Measurements from ENCODE around the gene SANBR. TPM values are rescaled to one million over a fixed set of nuclear protein-coding genes. Genes with fewer than 3 reads are reported as not detected.

Gene SANBR
- total and polyA plus RNA-seq, 4 donors = 2.8 to 17.7 (median 8.2) TPM

- ATAC-seq (ENCODE audit: low FRiP score) (no peak), DNase-seq (no peak)
- Histone ChIP-seq H3K27ac (ENCODE audit: low read depth in 1 of 2, low read length in 2 of 2) (no peak overlapping the region), H3K4me1 (ENCODE audit: control insufficient read depth in 1 of 2, insufficient read depth in 2 of 2, low read length in 2 of 2) (no peaks in the 10 kb centered on the region), H3K4me3 (ENCODE audit: low read length in 2 of 2) (no peak overlapping the region), H3K27me3 (ENCODE audit: control insufficient read depth in 1 of 2, insufficient read depth in 2 of 2, low read length in 1 of 2) (no peaks in the 10 kb centered on the region), H3K36me3 (ENCODE audit: control insufficient read depth in 1 of 2, insufficient read depth in 2 of 2, low read length in 1 of 2) (no peaks in the 10 kb centered on the region), H3K9me3 (ENCODE audit: control insufficient read depth, low read length) (no peaks in the 10 kb centered on the region)
- intact Hi-C loops (cut with DNase I) = no loop called here
- WGBS, 2 donors = 86 to 90% methylated on average over 4 of the region's 4 CpGs
These were observed 35.1 kb downstream of the SANBR start for GRCh38 chr2:61100801-61101200.

GRCh38 chr2:61109291-61109690 lies 43.6 kb downstream of the SANBR start:
- Histone ChIP-seq H3K36me3 (ENCODE audit: control insufficient read depth in 1 of 2, insufficient read depth in 2 of 2, low read length in 1 of 2) (no peaks in the 10 kb centered on the region), H3K9me3 (ENCODE audit: control insufficient read depth, low read length) (no peaks in the 10 kb centered on the region), H3K4me3 (ENCODE audit: low read length in 2 of 2) (no peak overlapping the region), H3K4me1 (ENCODE audit: control insufficient read depth in 1 of 2, insufficient read depth in 2 of 2, low read length in 2 of 2) (no peaks in the 10 kb centered on the region), H3K27ac (ENCODE audit: low read depth in 1 of 2, low read length in 2 of 2) (no peak overlapping the region), H3K27me3 (ENCODE audit: control insufficient read depth in 1 of 2, insufficient read depth in 2 of 2, low read length in 1 of 2) (no peaks in the 10 kb centered on the region)
- 81 to 82% methylated on average over 2 of the region's 2 CpGs for WGBS, 2 donors
- ATAC-seq (ENCODE audit: low FRiP score) (no peak), DNase-seq (no peak)
- intact Hi-C loops (cut with DNase I) = no loop called here

- no peaks in the 10 kb centered on the region for H3K9me3 ChIP-seq (ENCODE audit: control insufficient read depth, low read length)
- intact Hi-C loops (cut with DNase I) = no loop called here
- H3K36me3 ChIP-seq (ENCODE audit: control insufficient read depth in 1 of 2, insufficient read depth in 2 of 2, low read length in 1 of 2) = no peaks in the 10 kb centered on the region
- H3K27me3 ChIP-seq (ENCODE audit: control insufficient read depth in 1 of 2, insufficient read depth in 2 of 2, low read length in 1 of 2) = no peaks in the 10 kb centered on the region
- H3K27ac ChIP-seq (ENCODE audit: low read depth in 1 of 2, low read length in 2 of 2) = no peak overlapping the region
- ATAC-seq (ENCODE audit: low FRiP score) (no peak), DNase-seq (no peak)
- no peaks in the 10 kb centered on the region for H3K4me1 ChIP-seq (ENCODE audit: control insufficient read depth in 1 of 2, insufficient read depth in 2 of 2, low read length in 2 of 2)
- no peak overlapping the region for H3K4me3 ChIP-seq (ENCODE audit: low read length in 2 of 2)
These were observed 46.0 kb downstream of the SANBR start for GRCh38 chr2:61111708-61112107.

GRCh38 chr2:61114147-61114546 lies 48.5 kb downstream of the SANBR start:
- 63 to 76% methylated on average over 6 of the region's 6 CpGs for WGBS, 2 donors

More at GRCh38 chr2:61114147-61114546, 48.5 kb downstream of the SANBR start:
- DNase-seq (no peak), ATAC-seq (ENCODE audit: low FRiP score) (no peak)
- H3K4me3 ChIP-seq (ENCODE audit: low read length in 2 of 2) = no peak overlapping the region
- H3K9me3 ChIP-seq (ENCODE audit: control insufficient read depth, low read length) = no peaks in the 10 kb centered on the region
- no peaks in the 10 kb centered on the region for H3K27me3 ChIP-seq (ENCODE audit: control insufficient read depth in 1 of 2, insufficient read depth in 2 of 2, low read length in 1 of 2)
- no peaks in the 10 kb centered on the region for H3K36me3 ChIP-seq (ENCODE audit: control insufficient read depth in 1 of 2, insufficient read depth in 2 of 2, low read length in 1 of 2)
- intact Hi-C loops (cut with DNase I) = no loop called here
- H3K4me1 ChIP-seq (ENCODE audit: control insufficient read depth in 1 of 2, insufficient read depth in 2 of 2, low read length in 2 of 2) = no peaks in the 10 kb centered on the region
- no peak overlapping the region for H3K27ac ChIP-seq (ENCODE audit: low read depth in 1 of 2, low read length in 2 of 2)

Other genes with a start within 250 kb of the SANBR start
- gene REL, start 184.3 kb upstream of the SANBR start, total RNA-seq = 10 to 100 TPM; 16.0 to 23.8 TPM
- 1 to 10 TPM in 1 of 2 donors, under 1 TPM in 1; 0.74 to 1.4 TPM for gene REL, start 184.3 kb upstream of the SANBR start, polyA plus RNA-seq
- gene PEX13, start 48.2 kb upstream of the SANBR start, total RNA-seq = 10 to 100 TPM; 17.6 to 20.7 TPM
- 1 to 10 TPM; 6.5 to 8.8 TPM for gene PEX13, start 48.2 kb upstream of the SANBR start, polyA plus RNA-seq
- 1 to 10 TPM; 3.3 to 5.5 TPM for gene PUS10, start 47.6 kb upstream of the SANBR start, total RNA-seq
- 1 to 10 TPM; 3.9 to 5.6 TPM for gene PUS10, start 47.6 kb upstream of the SANBR start, polyA plus RNA-seq
- gene C2orf74, start 96.3 kb downstream of the SANBR start, total RNA-seq = 10 to 100 TPM in 1 of 2 donors, 1 to 10 TPM in 1; 4.8 to 19.1 TPM
- gene C2orf74, start 96.3 kb downstream of the SANBR start, polyA plus RNA-seq = 10 to 100 TPM; 19.1 to 69.0 TPM